Spleen (tissue), 11 donors: Measurements from ENCODE around the gene SLC6A2. TPM values are rescaled to one million over a fixed set of nuclear protein-coding genes. Genes with fewer than 3 reads are reported as not detected.

Source experiments
- DNase-seq: peaks from one replicate; pipeline ENCODE4 v3.0.0-alpha.2; 2020
- H3K27ac ChIP-seq, 8 donors: fragments of 200-600 bp; sonication (generic) in 7 of 8; 1 replicate in 4 of 8; 2 replicates in 4 of 8; pipeline versions ENCODE4 v1.5.0 to v1.8.0; 2016 to 2021; ENCODE audit warnings: inconsistent platforms in 4 of 8, mild to moderate bottlenecking in 4 of 8, moderate library complexity in 1 of 8
- H3K27me3 ChIP-seq, 7 donors: fragments of 200-600 bp; sonication (generic) in 6 of 7; replicated peaks in 1 of 7; 1 replicate in 4 of 7; 2 replicates in 3 of 7; pipeline versions ENCODE4 v1.5.0 to v1.8.0; 2016 to 2021; ENCODE audit warnings: inconsistent platforms in 3 of 7, mild to moderate bottlenecking in 1 of 7
- H3K36me3 ChIP-seq, 6 donors: fragments of 200-600 bp; sonication (generic) in 5 of 6; 1 replicate in 4 of 6; 2 replicates in 2 of 6; pipeline versions ENCODE4 v1.5.0 to v1.8.0; 2016 to 2021; ENCODE audit warnings: inconsistent platforms in 2 of 6
- H3K4me1 ChIP-seq, 6 donors: fragments of 200-600 bp; sonication (generic) in 5 of 6; 1 replicate in 3 of 6; 2 replicates in 3 of 6; pipeline versions ENCODE4 v1.5.0 to v1.8.0; 2016 to 2021; ENCODE audit warnings: inconsistent platforms in 3 of 6
- H3K4me3 ChIP-seq, 8 donors: fragments of 200-600 bp; sonication (generic) in 7 of 8; 1 replicate in 4 of 8; 2 replicates in 4 of 8; pipeline versions ENCODE4 v1.5.0 to v1.8.0; 2016 to 2021; ENCODE audit warnings: inconsistent platforms in 4 of 8, mild to moderate bottlenecking in 4 of 8, moderate library complexity in 2 of 8
- H3K9me3 ChIP-seq, 8 donors: fragments of 200-600 bp; sonication (generic) in 7 of 8; 1 replicate in 4 of 8; 2 replicates in 4 of 8; pipeline versions ENCODE4 v1.5.0 to v1.8.0; 2016 to 2021; ENCODE audit warnings: inconsistent platforms in 4 of 8
- POLR2A ChIP-seq, 3 donors: fragments of 450-650 bp; IDR thresholded peaks; one replicate each; pipeline ENCODE4 v1.5.1; 2017; ENCODE audit warnings: antibody characterized with exemption in 3 of 3, mild to moderate bottlenecking in 1 of 3
- POLR2AphosphoS5 ChIP-seq, 3 donors: sonication (generic); formaldehyde crosslinking; IDR thresholded peaks; one replicate each; pipeline ENCODE4 v1.5.1; 2017; ENCODE audit warnings: antibody characterized with exemption in 3 of 3
- WGBS, 5 donors: extraction: QIAGEN DNeasy Blood & Tissue Kit in 3 of 5; methylation state at CpG; one replicate each; pipeline versions ENCODE4 v1.1.5 to v1.1.7; 2013 to 2018; 5-methylcytosine and 5-hydroxymethylcytosine counted together
- intact Hi-C: fragments of 100-400 bp; cut with DNase I; formaldehyde crosslinking; loops from one replicate; pipeline ENCODE4 v1.15.0; 2023; ENCODE audit warnings: low total_unique reads
- polyA plus RNA-seq, 3 donors: library from polyadenylated mRNA; stranded (reverse); fragments of 200-250 nt; gene quantifications; one replicate each; pipeline ENCODE4 v1.2.1, GENCODE V29; 2013
- total RNA-seq, 7 donors: library from RNA; depleted of rRNA in 3 of 7; stranded (reverse); fragments of >200 nt in 3 of 7; fragmentation: NEBNext Ultra II Directional in 4 of 7; extraction: Animal tissue kit (Norgen Biotek cat#: 25700) in 4 of 7; gene quantifications; one replicate each; pipeline versions ENCODE4 v1.1.0 to v1.2.1, GENCODE V29; 2016 to 2021
- TF ChIP-seq, protein P1 (sequence below), 11 experiments: fragments of 200-600 bp in 7 of 11; fragments of 450-650 bp in 4 of 11; sonication (generic) in 4 of 11; IDR thresholded peaks in 8 of 11; conservative IDR thresholded peaks in 3 of 11; 1 replicate in 7 of 11; 2 replicates in 4 of 11; pipeline versions ENCODE4 v1.4.0 to v1.8.0; 2016 to 2021; ENCODE audit warnings: antibody characterized with exemption in 11 of 11, inconsistent platforms in 4 of 11, mild to moderate bottlenecking in 1 of 11
- donor health status: healthy with polysubstance abuse.
- donor health status: DM: no; HTN: no; CAD: no; lungs with moderate emphysema.
- donor health status: DM: no; HTN: no; CAD: no.
- donor health status: Bipolar disorder and iron deficiency.
- donor health status: healthy.
- donor health status: DM: no; HTN: no; CAD: no.
- donor health status: DM: yes; HTN: yes; CAD: no.

Gene SLC6A2
- total and polyA plus RNA-seq, 10 donors: not detected

DNA sequence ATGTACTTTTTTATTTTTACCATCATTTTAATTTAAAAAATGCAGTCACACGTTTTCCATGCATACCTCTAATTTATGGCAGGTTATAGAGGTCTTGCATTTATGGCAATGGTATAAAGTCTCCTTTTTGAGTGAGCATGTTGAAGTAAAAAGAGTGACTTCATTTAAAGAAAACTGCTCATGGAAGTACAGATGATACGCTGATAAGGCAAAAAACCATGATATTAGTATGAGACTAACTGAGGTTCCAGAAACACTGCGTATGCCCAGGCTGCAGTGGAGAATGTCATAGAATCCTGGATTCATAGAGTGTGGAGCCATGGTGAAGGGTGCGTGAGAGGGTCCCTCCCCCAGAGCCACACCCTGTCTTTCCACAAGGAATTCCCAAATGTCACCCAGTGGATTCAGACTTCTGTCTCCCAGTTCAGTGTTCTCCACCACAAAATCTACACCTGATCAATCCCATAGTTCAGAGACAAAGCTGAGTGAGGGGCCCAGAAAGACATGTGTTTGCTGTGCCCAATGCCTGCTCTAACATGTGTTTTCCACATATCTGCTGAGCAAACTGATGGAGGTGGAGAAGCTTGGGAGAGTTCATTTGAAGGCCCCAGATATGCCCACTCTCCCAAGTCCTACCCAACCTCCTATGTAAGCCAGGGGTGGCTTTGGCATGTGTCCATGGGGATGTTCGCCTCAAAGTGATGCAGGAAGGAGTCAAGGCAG is 69.4 kb downstream of the SLC6A2 start:
- H3K4me1 ChIP-seq: no peaks in the 10 kb centered on the region
- peaks cover 0 to 9% (median 0%) of the 10 kb centered on the region in 8 donors for H3K9me3 ChIP-seq
- no peak overlapping the region for H3K4me3 ChIP-seq
- no peak overlapping the region for H3K27ac ChIP-seq
- DNase-seq: no peak
- WGBS, 5 donors: 66 to 79% (median 70%) methylated on average over 5 of the region's 5 CpGs
- TF ChIP-seq POLR2A (IDR thresholded peaks at IDR 0.05): no peak
- H3K27me3 ChIP-seq: peaks cover 0 to 6% (median 0%) of the 10 kb centered on the region in 7 donors
- no peaks in the 10 kb centered on the region for H3K36me3 ChIP-seq
- intact Hi-C loops: no loop called here

- WGBS, 5 donors: 76 to 88% (median 80%) methylated on average over 6 of the region's 6 CpGs
- no peaks in the 10 kb centered on the region for H3K36me3 ChIP-seq
These were observed 73.0 kb downstream of the SLC6A2 start for GRCh38 chr16:55728797-55729196.

DNA sequence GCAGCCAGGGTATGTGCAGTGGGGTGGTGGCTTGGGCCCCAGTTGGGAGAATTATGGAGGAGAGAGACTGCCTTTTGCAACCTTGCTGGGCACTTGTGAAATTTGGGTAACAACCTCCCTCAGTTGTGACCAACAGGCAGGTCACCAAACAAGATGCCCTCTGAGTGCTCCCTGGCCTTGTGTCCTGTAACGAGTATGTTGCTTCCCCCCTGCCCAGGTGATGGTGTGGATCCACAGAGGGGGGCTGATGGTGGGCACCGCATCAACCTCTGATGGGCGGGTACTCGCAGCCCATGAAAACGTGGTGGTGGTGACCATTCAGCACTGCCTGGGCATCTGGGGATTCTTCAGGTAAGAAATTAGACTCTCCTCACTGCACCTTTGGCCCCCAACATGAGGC is 74.3 kb downstream of the SLC6A2 start:
- Histone ChIP-seq H3K4me1 (no peaks in the 10 kb centered on the region), H3K27ac (no peak overlapping the region), H3K4me3 (no peak overlapping the region), H3K27me3 (peaks cover 0 to 23% (median 0%) of the 10 kb centered on the region in 7 donors), H3K9me3 (no peaks in the 10 kb centered on the region), H3K36me3 (no peaks in the 10 kb centered on the region)
- intact Hi-C loops: no loop called here
- TF ChIP-seq, protein P1, sequence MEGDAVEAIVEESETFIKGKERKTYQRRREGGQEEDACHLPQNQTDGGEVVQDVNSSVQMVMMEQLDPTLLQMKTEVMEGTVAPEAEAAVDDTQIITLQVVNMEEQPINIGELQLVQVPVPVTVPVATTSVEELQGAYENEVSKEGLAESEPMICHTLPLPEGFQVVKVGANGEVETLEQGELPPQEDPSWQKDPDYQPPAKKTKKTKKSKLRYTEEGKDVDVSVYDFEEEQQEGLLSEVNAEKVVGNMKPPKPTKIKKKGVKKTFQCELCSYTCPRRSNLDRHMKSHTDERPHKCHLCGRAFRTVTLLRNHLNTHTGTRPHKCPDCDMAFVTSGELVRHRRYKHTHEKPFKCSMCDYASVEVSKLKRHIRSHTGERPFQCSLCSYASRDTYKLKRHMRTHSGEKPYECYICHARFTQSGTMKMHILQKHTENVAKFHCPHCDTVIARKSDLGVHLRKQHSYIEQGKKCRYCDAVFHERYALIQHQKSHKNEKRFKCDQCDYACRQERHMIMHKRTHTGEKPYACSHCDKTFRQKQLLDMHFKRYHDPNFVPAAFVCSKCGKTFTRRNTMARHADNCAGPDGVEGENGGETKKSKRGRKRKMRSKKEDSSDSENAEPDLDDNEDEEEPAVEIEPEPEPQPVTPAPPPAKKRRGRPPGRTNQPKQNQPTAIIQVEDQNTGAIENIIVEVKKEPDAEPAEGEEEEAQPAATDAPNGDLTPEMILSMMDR (IDR thresholded peaks at IDR 0.05 in 8 of 11, conservative IDR thresholded peaks at IDR 0.05 in 3 of 11): no peak
- TF ChIP-seq POLR2A (IDR thresholded peaks at IDR 0.05): no peak
- TF ChIP-seq POLR2AphosphoS5 (IDR thresholded peaks at IDR 0.05): no peak
- no peak for DNase-seq
- 74 to 83% (median 80%) methylated on average over 5 of the region's 5 CpGs for WGBS, 5 donors

More at GRCh38 chr16:55728797-55729196, 73.0 kb downstream of the SLC6A2 start:
- DNase-seq: no peak
- no peak for TF ChIP-seq POLR2A (IDR thresholded peaks at IDR 0.05)
- Histone ChIP-seq H3K4me1 (no peaks in the 10 kb centered on the region), H3K27ac (no peak overlapping the region), H3K27me3 (peaks cover 0 to 13% (median 0%) of the 10 kb centered on the region in 7 donors), H3K9me3 (no peaks in the 10 kb centered on the region), H3K4me3 (no peak overlapping the region)
- intact Hi-C loops: no loop called here

GRCh38 chr16:55732496-55732895 is 76.7 kb downstream of the SLC6A2 start:
- Histone ChIP-seq H3K4me1 (no peaks in the 10 kb centered on the region), H3K4me3 (no peak overlapping the region), H3K27me3 (peaks cover 0 to 37% (median 0%) of the 10 kb centered on the region in 7 donors), H3K36me3 (no peaks in the 10 kb centered on the region), H3K9me3 (no peaks in the 10 kb centered on the region), H3K27ac (no peak overlapping the region)
- DNase-seq: no peak
- intact Hi-C loops: no loop called here
- TF ChIP-seq POLR2AphosphoS5 (IDR thresholded peaks at IDR 0.05) (no peak), POLR2A (IDR thresholded peaks at IDR 0.05) (no peak)
- TF ChIP-seq, protein P1 (IDR thresholded peaks at IDR 0.05 in 8 of 11, conservative IDR thresholded peaks at IDR 0.05 in 3 of 11): no peak
- 59 to 80% (median 79%) methylated on average over 2 of the region's 2 CpGs for WGBS, 5 donors

DNA sequence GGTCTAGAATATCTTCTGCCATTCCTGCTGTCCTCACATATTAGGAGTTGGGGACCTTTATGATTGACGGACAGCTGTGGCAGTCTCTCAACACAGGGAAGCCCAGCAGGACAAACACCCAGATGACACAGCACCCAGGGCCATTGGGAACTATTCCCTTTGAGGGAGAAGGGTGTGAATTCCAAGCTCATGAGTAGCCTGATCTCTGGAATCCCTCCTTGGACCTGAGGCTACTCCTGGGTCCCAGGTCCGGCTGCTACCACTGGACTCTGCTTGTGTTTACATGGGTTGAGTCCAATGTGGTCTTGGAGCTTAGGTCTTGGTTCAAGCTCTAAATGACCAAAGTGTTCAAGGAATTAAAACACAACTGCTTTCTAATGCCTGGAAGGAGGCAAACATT is 78.9 kb downstream of the SLC6A2 start:
- intact Hi-C loops: no loop called here
- 72 to 93% (median 86%) methylated on average over 1 to 2 of the region's 2 CpGs for WGBS, 5 donors
- Histone ChIP-seq H3K27me3 (peaks cover 0 to 46% (median 0%) of the 10 kb centered on the region in 7 donors), H3K36me3 (no peaks in the 10 kb centered on the region), H3K27ac (no peak overlapping the region), H3K4me1 (no peaks in the 10 kb centered on the region), H3K9me3 (no peaks in the 10 kb centered on the region), H3K4me3 (no peak overlapping the region)
- no peak for TF ChIP-seq POLR2A (IDR thresholded peaks at IDR 0.05)
- TF ChIP-seq, protein P1 (IDR thresholded peaks at IDR 0.05 in 8 of 11, conservative IDR thresholded peaks at IDR 0.05 in 3 of 11): no peak
- TF ChIP-seq POLR2AphosphoS5 (IDR thresholded peaks at IDR 0.05): no peak
- no peak for DNase-seq
